ENCODE data around the gene TACC3. TPM values are rescaled to one million over a fixed set of nuclear protein-coding genes. Genes with fewer than 3 reads are reported as not detected.

TACC3 gene
- total RNA-seq, 1 donor from 2014 or later, result 20.5 TPM

DNA sequence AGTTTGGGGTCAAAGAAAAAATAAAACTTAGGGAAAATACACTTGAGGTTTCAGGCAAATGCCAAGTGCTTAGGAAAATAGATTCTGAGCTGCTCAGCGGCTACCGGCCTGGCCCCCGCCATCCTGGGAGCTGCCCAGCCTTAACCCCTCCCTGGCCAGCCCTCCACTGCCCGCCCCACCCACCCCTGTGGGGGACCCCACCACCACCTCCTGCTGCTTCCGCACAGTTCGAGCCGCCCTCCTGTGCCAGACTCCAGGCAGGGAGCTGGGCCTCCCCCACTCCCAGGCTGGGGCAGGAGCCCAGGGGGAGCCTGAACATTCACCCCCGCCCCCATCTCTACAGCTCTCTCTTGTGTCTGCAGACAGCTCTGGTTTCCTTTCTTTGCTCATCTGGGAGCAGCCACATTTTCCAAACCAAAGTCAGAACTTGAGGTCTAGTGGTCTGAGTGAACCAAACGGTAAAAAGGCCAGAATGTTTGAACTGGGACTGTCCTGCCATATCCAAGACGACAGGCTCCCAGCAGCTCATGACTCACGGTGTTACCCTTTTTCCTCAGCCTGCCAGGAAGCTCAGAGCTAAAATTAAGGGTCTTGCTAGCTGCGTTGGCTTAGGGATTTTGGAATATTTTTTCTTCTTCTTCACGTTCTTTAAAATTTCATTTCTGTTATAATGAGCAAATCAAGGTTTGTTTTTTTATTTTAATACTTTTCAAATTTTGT is 67.1 kb downstream of the TACC3 start:
- Mint-ChIP-seq H3K36me3 (ENCODE audit: low read depth) (no peaks in the 10 kb centered on the region), H3K4me1 (no peaks in the 10 kb centered on the region), H3K27me3 (peaks cover 2% of the 10 kb centered on the region), H3K9me3 (no peaks in the 10 kb centered on the region), H3K4me3 (no peak overlapping the region), H3K27ac (no peak overlapping the region)
- ATAC-seq (ENCODE audit: low read depth) (no peak), DNase-seq (no peak)
- TF ChIP-seq, protein P1, sequence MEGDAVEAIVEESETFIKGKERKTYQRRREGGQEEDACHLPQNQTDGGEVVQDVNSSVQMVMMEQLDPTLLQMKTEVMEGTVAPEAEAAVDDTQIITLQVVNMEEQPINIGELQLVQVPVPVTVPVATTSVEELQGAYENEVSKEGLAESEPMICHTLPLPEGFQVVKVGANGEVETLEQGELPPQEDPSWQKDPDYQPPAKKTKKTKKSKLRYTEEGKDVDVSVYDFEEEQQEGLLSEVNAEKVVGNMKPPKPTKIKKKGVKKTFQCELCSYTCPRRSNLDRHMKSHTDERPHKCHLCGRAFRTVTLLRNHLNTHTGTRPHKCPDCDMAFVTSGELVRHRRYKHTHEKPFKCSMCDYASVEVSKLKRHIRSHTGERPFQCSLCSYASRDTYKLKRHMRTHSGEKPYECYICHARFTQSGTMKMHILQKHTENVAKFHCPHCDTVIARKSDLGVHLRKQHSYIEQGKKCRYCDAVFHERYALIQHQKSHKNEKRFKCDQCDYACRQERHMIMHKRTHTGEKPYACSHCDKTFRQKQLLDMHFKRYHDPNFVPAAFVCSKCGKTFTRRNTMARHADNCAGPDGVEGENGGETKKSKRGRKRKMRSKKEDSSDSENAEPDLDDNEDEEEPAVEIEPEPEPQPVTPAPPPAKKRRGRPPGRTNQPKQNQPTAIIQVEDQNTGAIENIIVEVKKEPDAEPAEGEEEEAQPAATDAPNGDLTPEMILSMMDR (IDR thresholded peaks at IDR 0.05), result no peak
- CTCF ChIA-PET, result no interaction called here
- POLR2A ChIA-PET, result no interaction called here
- intact Hi-C loops (cut with micrococcal nuclease), result no loop called here

DNA sequence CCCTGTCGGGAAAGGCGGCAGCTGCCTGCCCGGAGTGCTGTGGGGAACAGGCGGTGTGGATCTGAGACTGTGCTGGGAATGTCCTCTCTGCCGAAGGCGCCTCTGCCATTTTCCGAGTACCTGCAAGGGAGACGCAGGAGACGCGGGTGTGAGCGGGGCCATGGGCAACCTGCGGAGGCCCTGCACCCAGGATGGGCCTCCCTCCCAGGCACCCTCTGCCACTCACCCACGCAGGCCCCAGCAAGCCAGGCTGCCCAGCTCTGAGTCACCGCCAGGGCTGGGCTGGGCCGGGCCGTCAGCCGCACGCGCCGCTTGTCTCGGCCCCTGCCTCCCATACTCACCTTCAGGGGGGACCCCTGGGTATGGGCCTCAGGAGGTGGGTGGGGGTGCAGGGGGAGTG is 68.2 kb downstream of the TACC3 start:
- H3K4me3 Mint-ChIP-seq, result no peak overlapping the region

GRCh38 chr4:1790005-1790404 is 68.7 kb downstream of the TACC3 start:
- ChIA-PET POLR2A (no interaction called here), CTCF (interaction anchor here (0.9 kb wide), 1 partner anchor 42 kb away, joined by 3 read pairs; no protein-coding TSS in a partner anchor)
- Mint-ChIP-seq H3K4me1 (no peaks in the 10 kb centered on the region), H3K4me3 (no peak overlapping the region), H3K36me3 (ENCODE audit: low read depth) (no peaks in the 10 kb centered on the region), H3K27ac (no peak overlapping the region), H3K9me3 (no peaks in the 10 kb centered on the region), H3K27me3 (peaks cover 2% of the 10 kb centered on the region)
- intact Hi-C loops (cut with micrococcal nuclease), result no loop called here
- ATAC-seq (ENCODE audit: low read depth) (no peak), DNase-seq (no peak)
- TF ChIP-seq, protein P1 (IDR thresholded peaks at IDR 0.05), result no peak

More for the DNA sequence above, 68.2 kb downstream of the TACC3 start:
- POLR2A ChIA-PET, result no interaction called here
- peaks cover 2% of the 10 kb centered on the region for H3K27me3 Mint-ChIP-seq
- no peak for ATAC-seq (ENCODE audit: low read depth)
- H3K4me1 Mint-ChIP-seq, result no peaks in the 10 kb centered on the region
- CTCF ChIA-PET, result no interaction called here
- no peak for DNase-seq
- intact Hi-C loops (cut with micrococcal nuclease), result no loop called here
- TF ChIP-seq, protein P1 (IDR thresholded peaks at IDR 0.05), result no peak
- H3K9me3 Mint-ChIP-seq, result no peaks in the 10 kb centered on the region
- no peaks in the 10 kb centered on the region for H3K36me3 Mint-ChIP-seq (ENCODE audit: low read depth)
- H3K27ac Mint-ChIP-seq, result no peak overlapping the region

DNA sequence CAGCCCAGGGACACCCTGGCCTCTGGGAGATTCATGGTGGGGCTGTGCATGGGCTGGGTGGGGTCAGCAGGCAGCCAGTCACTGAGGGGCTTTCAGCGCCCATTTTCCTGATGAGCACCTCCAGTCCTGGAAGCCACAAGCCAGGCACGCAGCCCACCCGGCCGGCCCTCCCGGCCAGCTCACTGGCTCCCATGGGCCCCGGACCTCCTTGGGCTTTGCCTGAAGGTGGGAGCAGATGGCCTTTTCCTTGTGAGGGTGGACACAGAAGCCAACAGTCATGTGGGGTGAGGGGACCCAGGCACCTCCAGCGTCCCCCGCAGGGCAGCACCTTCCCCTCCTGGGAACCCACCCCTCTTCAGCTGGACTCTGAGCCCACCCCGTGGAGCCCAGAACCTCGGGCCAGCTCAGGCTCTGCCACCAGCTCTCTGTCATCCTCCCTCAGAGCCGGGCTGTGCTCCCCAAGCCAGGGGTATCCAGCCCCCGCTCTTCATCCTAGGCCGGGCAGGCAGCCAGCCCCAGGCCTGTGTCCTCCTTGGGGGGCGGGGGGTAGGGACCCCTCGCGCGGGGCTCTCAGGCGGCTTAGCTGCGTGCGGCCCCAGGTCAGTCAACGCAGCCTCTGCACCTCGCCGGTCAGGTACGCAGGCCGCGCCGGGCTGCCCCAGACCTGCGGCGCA is 71.0 kb downstream of the TACC3 start:
- H3K36me3 Mint-ChIP-seq (ENCODE audit: low read depth), result no peaks in the 10 kb centered on the region
- intact Hi-C loops (cut with micrococcal nuclease), result no loop called here
- DNase-seq, result no peak
- no peaks in the 10 kb centered on the region for H3K9me3 Mint-ChIP-seq
- ChIA-PET POLR2A (no interaction called here), CTCF (no interaction called here)
- H3K27me3 Mint-ChIP-seq, result peaks cover 12% of the 10 kb centered on the region
- H3K27ac Mint-ChIP-seq, result no peak overlapping the region
- TF ChIP-seq, protein P1 (IDR thresholded peaks at IDR 0.05), result no peak
- H3K4me3 Mint-ChIP-seq, result peak overlapping the region; percentile 53
- H3K4me1 Mint-ChIP-seq, result peaks cover 2% of the 10 kb centered on the region
- ATAC-seq (ENCODE audit: low read depth), result no peak

GRCh38 chr4:1792832-1793495 is 71.6 kb downstream of the TACC3 start, which contains the start of gene FGFR3:
Gene FGFR3, plus strand, starts transcription at chr4:1793293. Its CDS starts 642 bp downstream, at chr4:1793935.
- peak; percentile 91 for ATAC-seq (ENCODE audit: low read depth)
- ChIA-PET POLR2A (no interaction called here), CTCF (no interaction called here)
- H3K4me3 Mint-ChIP-seq, result peak within 1 kb of the TSS; percentile 53
- H3K4me1 Mint-ChIP-seq, result peaks cover 2% of the 10 kb centered on the region
- DNase-seq, result peak; percentile 53
- intact Hi-C loops (cut with micrococcal nuclease), result no loop called here
- H3K27ac Mint-ChIP-seq, result no peak within 1 kb of the TSS
- TF ChIP-seq, protein P1 (IDR thresholded peaks at IDR 0.05), result no peak
- H3K9me3 Mint-ChIP-seq, result no peaks in the 10 kb centered on the region
- no peaks in the 10 kb centered on the region for H3K36me3 Mint-ChIP-seq (ENCODE audit: low read depth)
- H3K27me3 Mint-ChIP-seq, result peaks cover 12% of the 10 kb centered on the region
